ENCODE results near the gene JARID2.

The JARID2 gene

GRCh38 chr6:15218401-15218800, 27.5 kb upstream of the JARID2 start:
- no peak overlapping the region for H3K4me3 ChIP-seq (ENCODE audit: low read depth, low read length)
- no peak for DNase-seq (ENCODE audit: low read depth, low spot score)
- no peak for TF ChIP-seq CTCF (IDR thresholded peaks at IDR 0.05; ENCODE audit: low read depth, low read length)
- in situ Hi-C loops (cut with HindIII; ENCODE audit: low sequenced_read_pairs), result no loop called here

DNA sequence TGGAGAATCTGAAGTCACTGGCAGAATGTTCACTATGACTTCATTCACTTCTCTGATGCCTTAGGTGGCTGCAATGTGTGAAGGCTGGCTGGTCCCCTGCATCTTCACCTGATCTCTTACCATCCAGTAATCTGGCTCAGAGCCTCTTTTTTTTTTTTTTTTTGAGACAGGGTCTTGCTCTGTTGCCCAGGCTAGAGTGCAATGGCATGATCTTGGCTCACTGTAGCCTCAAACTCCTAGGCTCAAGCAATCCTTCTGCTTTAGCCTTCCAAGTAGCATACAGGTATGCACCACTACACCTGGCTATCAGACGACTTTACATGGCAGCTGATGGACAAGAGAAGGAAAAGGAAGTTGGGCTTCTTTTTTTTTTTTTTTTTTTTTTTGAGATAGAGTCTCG, 25.8 kb upstream of the JARID2 start:
- in situ Hi-C loops (cut with HindIII; ENCODE audit: low sequenced_read_pairs), result no loop called here
- TF ChIP-seq CTCF (IDR thresholded peaks at IDR 0.05; ENCODE audit: low read depth, low read length), result no peak
- H3K4me3 ChIP-seq (ENCODE audit: low read depth, low read length), result no peak overlapping the region
- no peak for DNase-seq (ENCODE audit: low read depth, low spot score)

DNA sequence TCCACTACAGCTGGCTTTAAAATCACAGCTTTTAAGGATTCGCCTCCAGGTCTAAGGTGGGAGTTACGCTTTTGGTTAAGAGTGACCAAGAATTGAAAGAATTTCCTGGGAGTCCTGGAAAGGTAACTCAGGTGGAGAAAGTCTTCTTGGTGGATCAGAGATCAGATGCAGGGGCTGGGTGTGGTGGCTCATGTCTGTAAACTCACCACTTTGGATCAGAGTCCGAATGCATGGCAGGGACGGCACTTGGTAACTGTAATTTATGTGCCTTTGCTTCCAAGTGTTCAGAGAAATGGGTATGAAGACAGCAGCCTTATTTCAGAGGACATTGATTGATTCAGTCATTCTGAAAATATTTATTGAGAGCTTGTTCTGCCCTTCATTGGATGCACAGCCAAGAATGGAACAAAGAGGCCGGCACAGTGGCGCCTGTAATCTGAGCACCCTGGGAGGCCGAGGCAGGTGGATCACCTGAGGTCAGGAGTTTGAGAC, 18.0 kb upstream of the JARID2 start:
- no peak for TF ChIP-seq CTCF (IDR thresholded peaks at IDR 0.05; ENCODE audit: low read depth, low read length)
- no peak for DNase-seq (ENCODE audit: low read depth, low spot score)
- H3K4me3 ChIP-seq (ENCODE audit: low read depth, low read length), result no peak overlapping the region
- in situ Hi-C loops (cut with HindIII; ENCODE audit: low sequenced_read_pairs), result no loop called here

GRCh38 chr6:15230827-15231226, 15.0 kb upstream of the JARID2 start:
- no peak for DNase-seq (ENCODE audit: low read depth, low spot score)
- in situ Hi-C loops (cut with HindIII; ENCODE audit: low sequenced_read_pairs), result no loop called here
- no peak overlapping the region for H3K4me3 ChIP-seq (ENCODE audit: low read depth, low read length)
- TF ChIP-seq CTCF (IDR thresholded peaks at IDR 0.05; ENCODE audit: low read depth, low read length), result no peak

- in situ Hi-C loops (cut with HindIII; ENCODE audit: low sequenced_read_pairs), result no loop called here
- H3K4me3 ChIP-seq (ENCODE audit: low read depth, low read length), result no peak overlapping the region
- TF ChIP-seq CTCF (IDR thresholded peaks at IDR 0.05; ENCODE audit: low read depth, low read length), result no peak
- DNase-seq (ENCODE audit: low read depth, low spot score), result no peak
Observed at GRCh38 chr6:15232836-15233510, 12.9 kb upstream of the JARID2 start.

- no peak overlapping the region for H3K4me3 ChIP-seq (ENCODE audit: low read depth, low read length)
- no peak for DNase-seq (ENCODE audit: low read depth, low spot score)
- no peak for TF ChIP-seq CTCF (IDR thresholded peaks at IDR 0.05; ENCODE audit: low read depth, low read length)
- in situ Hi-C loops (cut with HindIII; ENCODE audit: low sequenced_read_pairs), result no loop called here
Observed at GRCh38 chr6:15234068-15234758, 11.7 kb upstream of the JARID2 start.
